ENCODE measurements around the gene TEAD4. TPM values are rescaled to one million over a fixed set of nuclear protein-coding genes. Genes with fewer than 3 reads are reported as not detected.

The TEAD4 gene
- total and polyA plus RNA-seq, 2 donors (not counting 1 experiment from before 2014, with no cell fraction given) = not detected

DNA sequence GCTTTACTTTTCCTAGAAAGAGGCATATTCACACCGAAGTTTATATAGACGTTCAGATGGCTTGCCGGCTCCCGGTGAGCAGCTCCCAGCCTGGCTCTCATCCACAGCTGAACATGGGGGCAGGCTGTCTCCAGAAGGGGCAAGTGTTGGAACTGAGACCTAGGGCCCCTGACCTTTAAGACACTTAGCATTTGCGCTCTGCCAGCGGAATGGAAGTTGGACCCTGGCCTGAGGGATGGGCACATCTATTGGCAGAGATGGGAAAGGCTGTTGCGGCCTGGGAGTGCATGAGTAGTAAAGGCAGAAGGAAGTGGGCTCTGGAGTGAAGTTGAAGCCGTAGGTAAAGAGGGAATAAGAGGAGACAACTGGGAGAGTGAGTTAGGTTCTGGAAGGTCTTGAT, 63.8 kb downstream of the TEAD4 start:
- H3K4me1 ChIP-seq (ENCODE audit: control insufficient read depth in 2 of 2, insufficient read depth in 2 of 2, low read length in 2 of 2) = no peaks in the 10 kb centered on the region
- H3K9me3 Mint-ChIP-seq (ENCODE audit: insufficient read depth) = no peaks in the 10 kb centered on the region
- ATAC-seq (ENCODE audit: low read depth) = no peak
- H3K27ac Mint-ChIP-seq = no peak overlapping the region
- no peaks in the 10 kb centered on the region for H3K4me1 Mint-ChIP-seq
- no peak overlapping the region for H3K27ac ChIP-seq (ENCODE audit: low read length in 2 of 2)
- intact Hi-C loops (cut with micrococcal nuclease) = no loop called here
- H3K27me3 ChIP-seq (replicated peaks in 1 of 4; ENCODE audit: control extremely low read depth in 1 of 4, control insufficient read depth in 3 of 4, insufficient read depth in 4 of 4, low read length in 3 of 4) = no peaks in the 10 kb centered on the region
- no peaks in the 10 kb centered on the region for H3K36me3 ChIP-seq (replicated peaks in 1 of 2; ENCODE audit: control extremely low read depth in 1 of 2, control insufficient read depth in 1 of 2, extremely low read depth in 1 of 2, insufficient read depth in 2 of 2, low read length in 1 of 2)
- no peak overlapping the region for H3K4me2 ChIP-seq (replicated peaks; ENCODE audit: low read depth, low read length, poor library complexity, severe bottlenecking)
- 97% methylated on average over 8 of the region's 8 CpGs for WGBS (ENCODE audit: insufficient coverage)
- H3K79me2 ChIP-seq (ENCODE audit: control insufficient read depth, insufficient read depth, low read length) = no peaks in the 10 kb centered on the region
- no peak for TF ChIP-seq EZH2 (IDR thresholded peaks at IDR 0.05; ENCODE audit: borderline replicate concordance, insufficient read depth, low read depth, low read length, poor library complexity, severe bottlenecking)
- TF ChIP-seq, protein P1, sequence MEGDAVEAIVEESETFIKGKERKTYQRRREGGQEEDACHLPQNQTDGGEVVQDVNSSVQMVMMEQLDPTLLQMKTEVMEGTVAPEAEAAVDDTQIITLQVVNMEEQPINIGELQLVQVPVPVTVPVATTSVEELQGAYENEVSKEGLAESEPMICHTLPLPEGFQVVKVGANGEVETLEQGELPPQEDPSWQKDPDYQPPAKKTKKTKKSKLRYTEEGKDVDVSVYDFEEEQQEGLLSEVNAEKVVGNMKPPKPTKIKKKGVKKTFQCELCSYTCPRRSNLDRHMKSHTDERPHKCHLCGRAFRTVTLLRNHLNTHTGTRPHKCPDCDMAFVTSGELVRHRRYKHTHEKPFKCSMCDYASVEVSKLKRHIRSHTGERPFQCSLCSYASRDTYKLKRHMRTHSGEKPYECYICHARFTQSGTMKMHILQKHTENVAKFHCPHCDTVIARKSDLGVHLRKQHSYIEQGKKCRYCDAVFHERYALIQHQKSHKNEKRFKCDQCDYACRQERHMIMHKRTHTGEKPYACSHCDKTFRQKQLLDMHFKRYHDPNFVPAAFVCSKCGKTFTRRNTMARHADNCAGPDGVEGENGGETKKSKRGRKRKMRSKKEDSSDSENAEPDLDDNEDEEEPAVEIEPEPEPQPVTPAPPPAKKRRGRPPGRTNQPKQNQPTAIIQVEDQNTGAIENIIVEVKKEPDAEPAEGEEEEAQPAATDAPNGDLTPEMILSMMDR (IDR thresholded peaks at IDR 0.05) = no peak
- ChIA-PET POLR2A (interaction anchor here (0.6 kb wide), 1 partner anchor 96 kb away, joined by 3 read pairs; no protein-coding TSS in a partner anchor), CTCF (interaction anchor here (1.0 kb wide), 1 partner anchor 9 kb away, joined by 3 read pairs; no protein-coding TSS in a partner anchor)
- H3K9me3 ChIP-seq (ENCODE audit: control extremely low read depth in 1 of 3, control insufficient read depth in 2 of 3, insufficient read depth in 1 of 3, low read length in 2 of 3) = no peaks in the 10 kb centered on the region
- H3K4me3 ChIP-seq (ENCODE audit: control extremely low read depth in 1 of 5, extremely low read depth in 1 of 5, insufficient read depth in 1 of 5, low read depth in 2 of 5, low read length in 4 of 5) = no peak overlapping the region
- DNase-seq = no peak
- H3K9ac ChIP-seq (ENCODE audit: low read length) = no peak overlapping the region
- no peaks in the 10 kb centered on the region for H4K20me1 ChIP-seq (ENCODE audit: control insufficient read depth, insufficient read depth, low read length, poor library complexity, severe bottlenecking)
- H3K27me3 Mint-ChIP-seq = no peaks in the 10 kb centered on the region
- no peak overlapping the region for H2AFZ ChIP-seq (ENCODE audit: insufficient read depth, low read depth, low read length, poor library complexity, severe bottlenecking)
- H3K4me3 Mint-ChIP-seq = no peak overlapping the region

- ChIA-PET CTCF (interaction anchor here (1.3 kb wide), 1 partner anchor 16 kb away, joined by 3 read pairs; no protein-coding TSS in a partner anchor), POLR2A (no interaction called here)
- no peaks in the 10 kb centered on the region for H3K4me1 Mint-ChIP-seq
- H3K27ac ChIP-seq (ENCODE audit: low read length in 2 of 2) = no peak overlapping the region
- no peaks in the 10 kb centered on the region for H3K79me2 ChIP-seq (ENCODE audit: control insufficient read depth, insufficient read depth, low read length)
- no peaks in the 10 kb centered on the region for H3K36me3 ChIP-seq (replicated peaks in 1 of 2; ENCODE audit: control extremely low read depth in 1 of 2, control insufficient read depth in 1 of 2, extremely low read depth in 1 of 2, insufficient read depth in 2 of 2, low read length in 1 of 2)
- H3K27me3 Mint-ChIP-seq = peaks cover 3% of the 10 kb centered on the region
- no peak overlapping the region for H3K4me3 Mint-ChIP-seq
- TF ChIP-seq EZH2 (IDR thresholded peaks at IDR 0.05; ENCODE audit: borderline replicate concordance, insufficient read depth, low read depth, low read length, poor library complexity, severe bottlenecking) = no peak
- TF ChIP-seq, protein P1 (IDR thresholded peaks at IDR 0.05) = no peak
- no peaks in the 10 kb centered on the region for H3K4me1 ChIP-seq (ENCODE audit: control insufficient read depth in 2 of 2, insufficient read depth in 2 of 2, low read length in 2 of 2)
- H2AFZ ChIP-seq (ENCODE audit: insufficient read depth, low read depth, low read length, poor library complexity, severe bottlenecking) = no peak overlapping the region
- WGBS (ENCODE audit: insufficient coverage) = no CpG with 5 or more reads among the region's 7 CpGs
- H3K27me3 ChIP-seq (replicated peaks in 1 of 4; ENCODE audit: control extremely low read depth in 1 of 4, control insufficient read depth in 3 of 4, insufficient read depth in 4 of 4, low read length in 3 of 4) = no peaks in the 10 kb centered on the region
- no peak overlapping the region for H3K4me2 ChIP-seq (replicated peaks; ENCODE audit: low read depth, low read length, poor library complexity, severe bottlenecking)
- H3K27ac Mint-ChIP-seq = no peak overlapping the region
- ATAC-seq (ENCODE audit: low read depth) (no peak), DNase-seq (no peak)
- H3K9ac ChIP-seq (ENCODE audit: low read length) = no peak overlapping the region
- H4K20me1 ChIP-seq (ENCODE audit: control insufficient read depth, insufficient read depth, low read length, poor library complexity, severe bottlenecking) = no peaks in the 10 kb centered on the region
- intact Hi-C loops (cut with micrococcal nuclease) = no loop called here
- H3K9me3 ChIP-seq (ENCODE audit: control extremely low read depth in 1 of 3, control insufficient read depth in 2 of 3, insufficient read depth in 1 of 3, low read length in 2 of 3) = no peaks in the 10 kb centered on the region
- no peak overlapping the region for H3K4me3 ChIP-seq (ENCODE audit: control extremely low read depth in 1 of 5, extremely low read depth in 1 of 5, insufficient read depth in 1 of 5, low read depth in 2 of 5, low read length in 4 of 5)
- H3K9me3 Mint-ChIP-seq (ENCODE audit: insufficient read depth) = no peaks in the 10 kb centered on the region
Measured at GRCh38 chr12:3028108-3028507, 68.9 kb downstream of the TEAD4 start.

Data from B cell (primary cell).